ENCODE measurements around the gene EREG.

- TF ChIP-seq POLR2A (IDR thresholded peaks at IDR 0.05): no peak
- no peak for TF ChIP-seq CTCF (IDR thresholded peaks at IDR 0.05)
- no peak for TF ChIP-seq EP300 (IDR thresholded peaks at IDR 0.05)
These were observed 26.4 kb downstream of the EREG start for GRCh38 chr4:74391346-74391745.
